HAP-1 (cell line): ENCODE results near the gene NIT1.

Experiments
- DNase-seq, 2 experiments: peaks; one replicate each; pipeline ENCODE4 v3.0.0-alpha.2; 2016 to 2020; ENCODE audit warnings: low spot score in 2 of 2
- H3K27me3 ChIP-seq: fragments of 250-450 bp; sonication (Bioruptor Pico); 2 replicates; pipeline ENCODE4 v1.5.1; 2020; ENCODE audit warnings: low read depth, mild to moderate bottlenecking, moderate library complexity
- H3K36me3 ChIP-seq: fragments of 250-450 bp; sonication (Bioruptor Pico); replicated peaks from 2 replicates; pipeline ENCODE4 v1.5.1; 2020; ENCODE audit warnings: mild to moderate bottlenecking
- H3K4me1 ChIP-seq: fragments of 250-450 bp; sonication (Bioruptor Pico); 2 replicates; pipeline ENCODE4 v1.5.1; 2020; ENCODE audit warnings: mild to moderate bottlenecking
- H3K4me3 ChIP-seq: fragments of 250-450 bp; sonication (Bioruptor Pico); 2 replicates; pipeline ENCODE4 v1.5.1; 2020; ENCODE audit warnings: mild to moderate bottlenecking, moderate library complexity
- H3K9me3 ChIP-seq: fragments of 250-450 bp; sonication (Bioruptor Pico); 2 replicates; pipeline ENCODE4 v1.5.1; 2020; ENCODE audit warnings: mild to moderate bottlenecking, moderate library complexity
- in situ Hi-C: fragments of 300-500 bp; cut with MboI; formaldehyde crosslinking; loops from 3 replicates; pipeline ENCODE4 v1.14.3; 2020; ENCODE audit warnings: low sequenced_read_pairs, inconsistent platforms, mixed read lengths

Gene NIT1

DNA sequence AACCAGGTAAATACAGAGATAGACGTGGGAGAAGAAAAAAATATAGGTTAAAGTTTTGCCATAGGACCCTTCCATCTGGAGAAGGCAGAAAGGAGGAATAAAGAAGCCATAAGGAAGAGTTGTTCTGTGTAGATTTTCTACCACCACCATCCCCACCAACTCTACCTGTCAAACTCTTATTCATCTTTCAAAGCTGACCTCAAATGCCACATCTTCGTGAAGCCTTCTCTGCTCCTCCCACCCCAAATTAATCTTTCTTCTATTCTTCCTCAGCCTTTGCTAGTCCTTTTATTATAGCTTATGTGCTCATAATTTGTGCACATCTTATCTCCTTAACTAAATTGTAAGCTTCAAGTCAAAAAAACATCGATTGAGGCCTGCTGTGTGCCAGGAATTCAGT, 27.3 kb upstream of the NIT1 start:
- no peak for DNase-seq
- Histone ChIP-seq H3K36me3 (no peaks in the 10 kb centered on the region), H3K4me1 (no peaks in the 10 kb centered on the region), H3K9me3 (no peaks in the 10 kb centered on the region), H3K27me3 (no peaks in the 10 kb centered on the region), H3K4me3 (no peak overlapping the region)
- in situ Hi-C loops, result loop anchor here (10.0 kb wide), 2 partner anchors 96 to 366 kb away; no protein-coding TSS in a partner anchor

DNA sequence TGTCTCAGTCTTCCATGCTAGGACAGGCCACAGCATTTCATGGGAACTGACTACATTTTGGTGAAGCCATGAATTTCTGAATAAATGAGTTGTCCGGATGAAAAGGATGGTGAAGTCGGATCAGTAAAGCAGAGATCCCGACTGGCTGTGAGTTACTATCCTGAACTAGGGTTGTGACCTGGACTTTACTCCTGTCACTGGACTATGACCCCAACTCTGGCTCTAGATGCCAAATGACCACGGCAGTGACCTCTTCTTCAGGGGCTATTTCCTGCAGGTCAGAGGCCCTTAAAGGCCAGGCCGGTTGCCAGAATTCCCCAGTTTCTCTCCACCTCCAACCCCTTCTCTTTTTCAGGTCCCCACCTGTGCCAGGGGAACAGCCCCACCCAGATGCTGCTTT, 26.8 kb upstream of the NIT1 start:
- H3K4me3 ChIP-seq, result no peak overlapping the region
- H3K27me3 ChIP-seq, result no peaks in the 10 kb centered on the region
- DNase-seq, result no peak
- H3K36me3 ChIP-seq, result no peaks in the 10 kb centered on the region
- no peaks in the 10 kb centered on the region for H3K4me1 ChIP-seq
- H3K9me3 ChIP-seq, result no peaks in the 10 kb centered on the region
- in situ Hi-C loops, result loop anchor here (10.0 kb wide), 2 partner anchors 96 to 366 kb away; no protein-coding TSS in a partner anchor

DNA sequence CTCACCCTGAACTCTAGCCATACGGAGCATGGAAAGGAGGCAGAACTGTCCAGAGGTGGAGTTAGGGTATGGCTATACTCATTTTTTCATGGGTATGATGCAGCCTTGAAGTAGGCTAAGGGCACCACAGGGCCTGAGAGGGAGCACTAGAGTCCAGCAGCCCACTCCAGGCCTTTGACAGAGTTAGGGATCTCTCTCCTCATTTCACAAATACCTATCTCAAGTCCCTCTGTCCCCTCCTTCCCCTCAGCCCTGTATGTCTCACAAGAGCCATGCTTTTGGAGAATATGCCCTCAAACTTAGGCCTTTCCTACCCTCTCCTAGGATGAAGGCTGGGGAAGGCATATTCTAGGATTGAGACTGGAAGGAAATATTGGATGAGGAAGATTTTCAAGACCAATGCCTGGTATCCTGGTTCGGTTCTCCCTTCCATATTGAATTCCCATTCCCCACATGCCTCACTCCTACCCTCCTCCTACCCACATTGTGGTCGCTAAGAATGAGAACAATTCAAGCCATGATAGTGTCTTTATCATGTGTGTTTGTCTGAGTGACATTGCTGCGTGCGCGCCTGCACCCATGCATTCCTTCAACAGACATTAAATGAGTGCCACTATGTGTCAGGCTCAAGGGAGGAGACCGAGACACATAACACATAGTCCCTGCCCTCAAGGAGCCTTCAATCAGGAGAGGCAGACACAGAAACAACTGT, 26.0 kb upstream of the NIT1 start:
- H3K4me1 ChIP-seq, result no peaks in the 10 kb centered on the region
- no peaks in the 10 kb centered on the region for H3K9me3 ChIP-seq
- no peaks in the 10 kb centered on the region for H3K27me3 ChIP-seq
- H3K4me3 ChIP-seq, result no peak overlapping the region
- in situ Hi-C loops, result loop anchor here (10.0 kb wide), 2 partner anchors 97 to 367 kb away; no protein-coding TSS in a partner anchor
- H3K36me3 ChIP-seq, result no peaks in the 10 kb centered on the region
- no peak for DNase-seq

DNA sequence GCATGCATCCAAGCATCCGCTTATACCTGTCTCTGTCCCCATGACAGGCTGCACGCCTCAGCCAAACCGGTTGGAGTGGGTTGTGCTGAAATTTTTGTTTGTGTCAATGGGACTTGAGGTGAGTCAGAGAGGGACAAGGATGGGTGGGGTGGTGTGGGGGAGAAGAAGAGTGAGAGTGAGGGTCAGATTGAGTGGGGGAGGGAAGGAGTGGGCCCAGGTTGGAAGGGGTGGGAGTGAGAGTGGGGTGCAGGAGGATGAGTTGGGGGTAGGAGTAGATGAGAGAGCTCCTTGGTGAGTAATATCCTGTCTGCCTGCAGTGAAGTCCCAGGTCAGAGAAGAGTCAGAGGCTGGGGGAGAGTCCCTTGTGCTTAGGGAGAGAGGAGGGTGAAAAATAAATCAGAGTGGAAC, 25.3 kb upstream of the NIT1 start:
- in situ Hi-C loops, result loop anchor here (10.0 kb wide), 2 partner anchors 98 to 368 kb away; no protein-coding TSS in a partner anchor
- Histone ChIP-seq H3K4me1 (no peaks in the 10 kb centered on the region), H3K9me3 (no peaks in the 10 kb centered on the region), H3K27me3 (no peaks in the 10 kb centered on the region), H3K4me3 (no peak overlapping the region), H3K36me3 (no peaks in the 10 kb centered on the region)
- DNase-seq, result no peak

DNA sequence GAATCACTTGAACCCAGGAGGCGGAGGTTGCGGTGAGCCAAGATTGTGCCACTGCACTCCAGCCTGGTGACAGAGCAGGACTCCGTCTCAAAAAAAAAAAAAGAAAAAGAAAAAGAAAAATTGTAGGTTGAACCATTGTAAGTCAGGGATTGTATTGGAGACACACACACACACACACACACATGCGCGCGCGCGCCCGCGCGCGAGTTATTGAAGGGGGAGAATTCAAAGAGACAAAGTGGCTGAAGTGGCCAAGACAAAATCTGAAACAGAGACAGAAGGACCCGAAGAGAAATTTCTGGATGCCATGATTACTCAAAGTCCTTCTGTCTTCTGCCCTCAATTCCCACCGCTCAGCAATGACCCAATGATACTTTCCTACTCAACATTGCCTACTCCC, 23.4 kb upstream of the NIT1 start:
- Histone ChIP-seq H3K4me3 (no peak overlapping the region), H3K36me3 (peaks cover under 1% of the 10 kb centered on the region; the same call in 1 of the 2 replicates), H3K27me3 (no peaks in the 10 kb centered on the region), H3K9me3 (no peaks in the 10 kb centered on the region), H3K4me1 (no peaks in the 10 kb centered on the region)
- DNase-seq, result no peak
- in situ Hi-C loops, result loop anchor here (10.0 kb wide), 2 partner anchors 100 to 370 kb away; no protein-coding TSS in a partner anchor

DNA sequence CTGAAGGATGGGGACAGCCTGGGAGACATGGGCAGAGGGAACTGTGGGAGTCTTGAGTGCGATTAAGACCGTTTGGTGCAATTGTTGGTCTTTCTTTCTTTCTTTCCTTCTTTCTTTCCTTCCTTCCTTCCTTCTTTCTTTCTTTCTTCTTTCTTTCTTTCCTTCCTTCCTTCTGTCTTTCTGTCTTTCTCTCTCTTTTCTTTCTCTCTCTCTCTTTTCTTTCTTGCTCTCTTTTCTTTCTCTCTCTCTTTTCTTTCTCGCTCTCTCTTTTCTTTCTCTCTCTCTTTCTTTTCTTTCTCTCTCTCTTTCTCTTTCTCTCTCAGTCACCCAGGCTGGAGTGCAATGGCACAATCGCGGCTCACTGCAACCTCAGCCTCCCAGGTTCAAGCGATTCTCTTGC, 22.7 kb upstream of the NIT1 start:
- Histone ChIP-seq H3K36me3 (peaks cover 8% of the 10 kb centered on the region), H3K4me1 (no peaks in the 10 kb centered on the region)
- in situ Hi-C loops, result loop anchor here (10.0 kb wide), 2 partner anchors 100 to 370 kb away; no protein-coding TSS in a partner anchor

DNA sequence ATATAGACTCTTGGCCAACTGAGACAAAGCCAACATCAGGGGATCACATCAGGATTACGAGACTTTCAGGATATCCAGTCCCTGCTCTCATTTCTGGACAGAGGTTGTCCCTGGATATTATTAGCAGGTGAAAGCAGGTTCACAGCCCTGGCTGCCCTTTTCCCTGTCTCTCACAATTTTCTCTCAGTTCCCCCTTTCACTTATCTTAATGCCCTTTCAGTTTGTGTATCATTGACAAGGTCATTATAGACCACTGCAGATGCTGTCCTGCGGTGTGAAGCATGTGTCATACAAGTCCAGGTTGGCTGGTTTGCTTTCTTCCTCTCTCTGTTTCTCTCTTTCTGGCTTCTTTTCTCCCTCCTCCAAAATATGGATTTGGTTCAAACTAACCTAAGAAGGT, 21.9 kb upstream of the NIT1 start:
- Histone ChIP-seq H3K36me3 (peaks cover 15% of the 10 kb centered on the region), H3K27me3 (no peaks in the 10 kb centered on the region), H3K4me3 (no peak overlapping the region), H3K9me3 (no peaks in the 10 kb centered on the region), H3K4me1 (no peaks in the 10 kb centered on the region)
- DNase-seq, result no peak
- in situ Hi-C loops, result loop anchor here (10.0 kb wide), 2 partner anchors 101 to 371 kb away; no protein-coding TSS in a partner anchor

More for the DNA sequence above, 22.7 kb upstream of the NIT1 start:
- Histone ChIP-seq H3K4me3 (no peak overlapping the region), H3K9me3 (no peaks in the 10 kb centered on the region), H3K27me3 (no peaks in the 10 kb centered on the region)
- no peak for DNase-seq

DNA sequence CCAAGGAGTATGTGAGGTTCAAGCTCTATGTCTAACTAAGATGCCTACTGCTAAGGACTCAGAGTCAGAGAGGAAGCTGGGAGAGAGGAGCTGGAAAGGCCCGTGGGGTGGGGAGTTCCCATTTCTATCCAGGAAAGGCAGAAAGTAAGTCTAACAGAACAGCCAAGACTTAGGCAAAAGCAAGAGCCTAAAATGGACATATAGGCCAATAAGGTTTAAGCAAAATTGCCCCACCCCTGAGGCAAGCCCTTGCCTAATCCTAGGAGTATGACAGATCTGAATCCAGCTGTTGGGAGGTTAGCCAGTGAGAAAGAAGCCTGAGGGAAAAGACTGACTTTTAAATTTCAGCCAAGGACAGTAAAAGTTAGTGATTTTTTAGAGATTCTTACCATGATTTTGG, 21.4 kb upstream of the NIT1 start:
- DNase-seq, result no peak
- Histone ChIP-seq H3K9me3 (no peaks in the 10 kb centered on the region), H3K4me1 (no peaks in the 10 kb centered on the region), H3K27me3 (no peaks in the 10 kb centered on the region), H3K36me3 (peaks cover 18% of the 10 kb centered on the region), H3K4me3 (no peak overlapping the region)
- in situ Hi-C loops, result loop anchor here (10.0 kb wide), 2 partner anchors 102 to 372 kb away; no protein-coding TSS in a partner anchor

DNA sequence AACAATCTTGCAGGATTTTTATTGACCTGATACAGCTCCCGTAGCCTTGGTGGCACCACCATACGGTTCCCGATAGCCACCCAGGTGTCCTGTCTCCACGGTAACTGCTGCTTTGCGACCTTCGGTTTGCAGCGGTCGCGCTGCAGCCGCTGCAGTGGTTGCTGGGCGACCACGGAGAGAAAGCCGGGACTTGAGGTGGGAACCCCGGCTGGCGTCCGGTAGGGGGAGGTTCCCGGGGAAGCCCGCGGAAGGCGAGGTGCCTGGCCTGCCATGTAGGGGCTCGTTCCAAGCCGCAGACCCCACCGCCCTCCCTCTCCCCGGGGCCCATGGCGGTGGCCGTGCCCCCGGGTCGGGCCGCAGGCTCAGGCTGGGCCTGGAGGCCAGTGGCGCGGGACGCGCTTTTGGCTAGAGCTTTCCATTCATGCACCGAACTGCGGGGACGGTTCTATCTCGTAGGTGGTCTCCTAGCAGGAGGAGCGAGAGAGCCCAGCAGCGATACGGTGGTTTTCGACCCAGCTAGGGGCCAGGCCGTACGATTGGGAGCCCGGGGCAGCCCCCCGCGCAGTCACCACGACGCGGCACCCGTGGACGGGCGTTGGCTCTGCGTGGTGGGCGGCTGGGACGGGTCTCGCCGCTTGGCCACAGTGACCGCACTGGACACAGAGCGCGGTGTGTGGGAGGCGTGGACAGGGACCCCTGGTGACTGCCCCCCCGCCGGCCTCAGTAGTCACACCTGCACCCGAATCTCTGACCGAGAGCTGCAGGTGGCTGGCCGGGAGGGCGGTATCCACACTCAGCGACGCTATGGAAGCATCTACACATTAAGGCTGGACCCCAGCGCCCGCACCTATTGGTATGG, 19.5 kb upstream of the NIT1 start, which contains the start of gene KLHDC9:
Gene KLHDC9 (plus strand): TSS at position 152 of the 859 bp plus-strand sequence. CDS start 175 bp downstream, at position 327.
- Histone ChIP-seq H3K4me1 (no peaks in the 10 kb centered on the region), H3K36me3 (peaks cover 28% of the 10 kb centered on the region), H3K27me3 (no peaks in the 10 kb centered on the region), H3K9me3 (no peaks in the 10 kb centered on the region), H3K4me3 (no peak within 1 kb of the TSS)
- DNase-seq, result no peak
- in situ Hi-C loops, result loop anchor here (10.0 kb wide), 2 partner anchors 104 to 374 kb away; no protein-coding TSS in a partner anchor

DNA sequence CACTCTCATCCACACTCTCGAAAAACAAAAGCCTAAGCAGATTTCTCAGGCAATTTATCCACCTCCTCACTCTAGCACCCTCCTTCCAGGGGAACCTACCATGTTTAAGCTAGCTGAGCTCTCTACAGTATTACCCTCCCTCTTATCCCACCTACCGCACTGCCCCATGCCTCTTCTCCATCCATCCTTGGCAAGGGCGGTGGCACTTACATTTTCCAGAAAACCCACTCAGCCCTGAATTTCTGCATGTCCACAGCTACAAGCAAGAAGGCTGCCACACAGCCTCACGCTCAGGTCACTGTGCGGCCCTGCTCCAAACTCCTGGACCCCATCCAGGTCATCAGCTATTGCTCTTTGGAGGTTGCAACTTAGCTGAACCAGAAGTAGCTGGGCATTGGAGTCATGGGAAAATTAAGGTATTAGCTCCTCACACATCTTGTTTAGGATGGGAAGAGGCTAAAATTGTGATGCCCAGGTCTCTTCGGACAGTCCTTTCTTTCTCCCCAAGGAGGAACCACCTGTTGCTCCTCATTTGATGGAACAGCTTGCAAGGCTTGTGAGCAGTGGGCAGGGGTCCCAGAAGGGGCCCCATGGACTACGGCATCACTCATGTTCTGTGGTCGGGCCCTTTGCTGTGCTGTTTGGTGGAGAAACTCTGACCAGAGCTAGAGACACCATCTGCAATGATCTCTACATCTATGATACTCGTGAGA, 18.7 kb upstream of the NIT1 start:
- no peak for DNase-seq
- in situ Hi-C loops, result loop anchor here (10.0 kb wide), 2 partner anchors 104 to 374 kb away; no protein-coding TSS in a partner anchor
- Histone ChIP-seq H3K27me3 (no peaks in the 10 kb centered on the region), H3K4me3 (no peak overlapping the region), H3K9me3 (no peaks in the 10 kb centered on the region), H3K36me3 (peaks cover 28% of the 10 kb centered on the region), H3K4me1 (no peaks in the 10 kb centered on the region)

DNA sequence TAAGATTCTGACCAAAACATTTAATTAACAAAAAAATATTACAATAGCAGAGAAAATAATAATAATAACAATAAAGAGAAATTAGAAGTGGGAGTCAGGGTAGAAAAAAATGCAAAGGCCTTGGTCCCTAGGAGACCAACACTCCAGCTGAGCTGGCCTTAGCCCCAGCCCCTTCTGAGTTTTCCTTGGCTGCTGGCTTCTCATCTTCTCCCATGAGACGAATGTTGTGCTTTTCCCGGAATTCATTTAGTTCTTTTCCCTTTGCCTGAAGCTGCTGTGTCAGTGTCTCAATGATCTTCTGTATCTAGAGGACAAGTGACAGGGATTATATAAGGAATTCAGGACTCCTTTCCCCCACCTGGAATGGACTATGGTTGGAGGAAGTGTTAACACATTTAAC, 17.3 kb upstream of the NIT1 start:
- no peak for DNase-seq
- Histone ChIP-seq H3K4me1 (no peaks in the 10 kb centered on the region), H3K27me3 (no peaks in the 10 kb centered on the region), H3K4me3 (no peak overlapping the region), H3K9me3 (no peaks in the 10 kb centered on the region), H3K36me3 (peaks cover 28% of the 10 kb centered on the region)
- in situ Hi-C loops, result no loop called here

DNA sequence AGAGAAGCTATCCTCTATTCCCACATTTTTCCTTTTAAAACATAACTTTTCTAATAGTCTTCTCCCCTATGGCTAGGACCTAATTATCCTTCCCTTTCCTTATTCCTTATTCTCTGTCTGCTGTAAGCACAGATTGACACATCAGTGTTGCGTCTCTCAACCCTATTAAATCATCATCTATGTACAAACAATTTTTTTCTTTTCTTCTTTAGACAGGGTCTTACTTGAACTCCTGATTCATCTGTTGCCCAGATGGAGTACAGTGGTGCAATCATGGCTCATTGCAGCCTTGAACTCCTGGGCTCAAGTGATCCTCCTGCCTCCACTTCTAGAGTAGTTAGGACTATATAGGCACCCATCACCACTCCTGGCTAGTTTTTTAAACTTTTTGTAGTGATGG, 11.5 kb upstream of the NIT1 start:
- Histone ChIP-seq H3K27me3 (no peaks in the 10 kb centered on the region), H3K4me3 (no peak overlapping the region), H3K4me1 (no peaks in the 10 kb centered on the region), H3K36me3 (peaks cover 14% of the 10 kb centered on the region), H3K9me3 (no peaks in the 10 kb centered on the region)
- in situ Hi-C loops, result no loop called here
- DNase-seq, result no peak

DNA sequence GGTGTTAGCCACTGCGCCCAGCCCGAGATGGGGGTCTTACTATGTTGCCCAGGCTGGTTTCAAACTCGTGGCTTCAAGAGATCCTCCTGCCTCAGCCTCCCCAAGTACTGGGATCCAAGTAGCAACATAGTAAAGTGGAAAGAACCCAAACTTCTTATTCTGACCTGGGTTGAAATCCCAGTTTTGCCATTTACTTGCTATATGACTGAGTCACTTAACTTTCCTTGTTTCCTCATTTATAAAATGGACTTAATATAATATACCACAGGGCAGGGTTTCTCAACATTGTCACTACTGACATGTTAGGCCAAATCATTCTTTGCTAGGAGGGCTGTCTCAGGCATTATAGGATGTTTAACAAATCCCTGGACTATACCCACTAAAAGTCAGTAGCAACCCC, 6.8 kb upstream of the NIT1 start:
- in situ Hi-C loops, result no loop called here
- Histone ChIP-seq H3K4me1 (peaks cover 5% of the 10 kb centered on the region; the same call in 1 of the 2 replicates), H3K27me3 (no peaks in the 10 kb centered on the region), H3K9me3 (no peaks in the 10 kb centered on the region), H3K36me3 (peaks cover 8% of the 10 kb centered on the region), H3K4me3 (no peak overlapping the region)
- DNase-seq, result no peak
